Measurements from ENCODE around the gene WNK2. TPM values are rescaled to one million over a fixed set of nuclear protein-coding genes. Genes with fewer than 3 reads are reported as not detected.

The WNK2 gene
- total RNA-seq, 1 experiment from 2014 or later: 69.4 TPM

DNA sequence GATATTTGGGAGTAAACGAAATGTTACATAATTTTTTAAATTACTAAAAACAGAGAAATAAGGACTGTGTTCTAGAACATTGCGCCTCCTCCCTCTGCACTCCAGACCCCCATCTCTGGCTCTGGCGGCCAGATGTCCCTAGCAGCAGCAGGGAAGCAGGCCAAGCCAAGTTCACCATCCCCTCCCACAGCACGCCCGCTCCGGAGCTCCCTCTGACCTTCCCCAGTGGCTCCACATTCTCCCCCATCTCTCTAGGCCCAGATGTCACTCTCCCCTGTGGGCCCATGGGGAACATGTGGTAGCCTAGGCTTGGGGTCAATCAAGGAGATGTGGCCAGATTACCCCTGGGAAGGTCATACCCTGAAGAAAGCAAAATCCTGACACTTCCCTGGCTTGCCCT, 6.3 kb upstream of the WNK2 start:
- Histone ChIP-seq H3K4ac (ENCODE audit: low read depth, low read length) (no peak overlapping the region), H3K4me1 (ENCODE audit: insufficient read depth, low read length) (no peaks in the 10 kb centered on the region), H4K20me1 (ENCODE audit: control insufficient read depth, insufficient read depth, insufficient read length) (no peaks in the 10 kb centered on the region), H3K23me2 (ENCODE audit: insufficient read length, low read depth, low read length, poor library complexity, severe bottlenecking) (no peaks in the 10 kb centered on the region), H3K27me3 (ENCODE audit: insufficient read depth, low read length) (no peaks in the 10 kb centered on the region; the same call in 1 of the 2 replicates), H2AFZ (ENCODE audit: low read length) (no peak overlapping the region), H3K27ac (ENCODE audit: insufficient read length, low read depth, low read length) (no peak overlapping the region), H3K56ac (ENCODE audit: insufficient read length, low read depth, low read length) (no peak overlapping the region), H3K23ac (ENCODE audit: insufficient read length, low read depth, low read length) (no peak overlapping the region), H2BK5ac (ENCODE audit: insufficient read length, low read length) (no peak overlapping the region), H3K14ac (ENCODE audit: insufficient read depth, low read length) (no peak overlapping the region; the same call in 1 of the 2 replicates), H2BK15ac (ENCODE audit: low read depth, low read length) (no peak overlapping the region), H4K5ac (ENCODE audit: insufficient read length, low read depth, low read length) (no peak overlapping the region), H3T11ph (ENCODE audit: low read length) (no peak overlapping the region), H2AK5ac (ENCODE audit: insufficient read length, low read length) (no peak overlapping the region), H2BK12ac (ENCODE audit: insufficient read length, low read depth, low read length) (no peak overlapping the region), H3K79me2 (ENCODE audit: insufficient read depth, low read length) (no peaks in the 10 kb centered on the region), H2BK20ac (ENCODE audit: low read depth, low read length, poor library complexity, severe bottlenecking) (no peak overlapping the region), H3K18ac (ENCODE audit: insufficient read length, low read depth, low read length) (no peak overlapping the region), H3K9ac (ENCODE audit: extremely low read depth, insufficient read length, low read length) (no peak overlapping the region), H2BK120ac (ENCODE audit: low read depth, low read length, poor library complexity, severe bottlenecking) (no peak overlapping the region), H4K91ac (ENCODE audit: insufficient read length, low read depth, low read length) (no peak overlapping the region), H4K8ac (replicated peaks; ENCODE audit: insufficient read length, low read depth, low read length) (no peak overlapping the region), H3K4me2 (ENCODE audit: insufficient read depth, insufficient read length, low read length) (no peak overlapping the region), H3K9me3 (ENCODE audit: control insufficient read depth, low read depth, low read length) (no peaks in the 10 kb centered on the region), H3K79me1 (ENCODE audit: insufficient read depth, low read depth, low read length, poor library complexity, severe bottlenecking) (no peaks in the 10 kb centered on the region)
- no peak overlapping the region for H3K27ac Mint-ChIP-seq
- H3K36me3 Mint-ChIP-seq (ENCODE audit: insufficient read depth in 1 of 3, low read depth in 3 of 3): no peaks in the 10 kb centered on the region
- peaks cover 23% of the 10 kb centered on the region for H3K27me3 Mint-ChIP-seq (ENCODE audit: low read depth)
- no CpG with 5 or more reads among the region's 6 CpGs for WGBS (ENCODE audit: extremely low coverage, insufficient read length, low lambda C conversion rate)
- H3K9me3 Mint-ChIP-seq: no peaks in the 10 kb centered on the region
- DNase-seq: no peak
- no peak overlapping the region for H3K4me3 Mint-ChIP-seq
- TF ChIP-seq, protein P1, sequence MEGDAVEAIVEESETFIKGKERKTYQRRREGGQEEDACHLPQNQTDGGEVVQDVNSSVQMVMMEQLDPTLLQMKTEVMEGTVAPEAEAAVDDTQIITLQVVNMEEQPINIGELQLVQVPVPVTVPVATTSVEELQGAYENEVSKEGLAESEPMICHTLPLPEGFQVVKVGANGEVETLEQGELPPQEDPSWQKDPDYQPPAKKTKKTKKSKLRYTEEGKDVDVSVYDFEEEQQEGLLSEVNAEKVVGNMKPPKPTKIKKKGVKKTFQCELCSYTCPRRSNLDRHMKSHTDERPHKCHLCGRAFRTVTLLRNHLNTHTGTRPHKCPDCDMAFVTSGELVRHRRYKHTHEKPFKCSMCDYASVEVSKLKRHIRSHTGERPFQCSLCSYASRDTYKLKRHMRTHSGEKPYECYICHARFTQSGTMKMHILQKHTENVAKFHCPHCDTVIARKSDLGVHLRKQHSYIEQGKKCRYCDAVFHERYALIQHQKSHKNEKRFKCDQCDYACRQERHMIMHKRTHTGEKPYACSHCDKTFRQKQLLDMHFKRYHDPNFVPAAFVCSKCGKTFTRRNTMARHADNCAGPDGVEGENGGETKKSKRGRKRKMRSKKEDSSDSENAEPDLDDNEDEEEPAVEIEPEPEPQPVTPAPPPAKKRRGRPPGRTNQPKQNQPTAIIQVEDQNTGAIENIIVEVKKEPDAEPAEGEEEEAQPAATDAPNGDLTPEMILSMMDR (conservative IDR thresholded peaks at IDR 0.05): no peak
- H3K4me1 Mint-ChIP-seq: peaks cover 0 to 4% of the 10 kb centered on the region in 2 experiments; a peak in 1 of 4 replicates

Data from H9 (cell line).